Vagina (tissue), 2 donors: ENCODE results near the gene F2R.

ENCODE experiments used
- POLR2A ChIP-seq, 2 donors: fragments of 450-650 bp; IDR thresholded peaks; one replicate each; pipeline ENCODE4 v1.6.1; 2017; ENCODE audit warnings: antibody characterized with exemption in 2 of 2, mild to moderate bottlenecking in 2 of 2, moderate library complexity in 2 of 2
- TF ChIP-seq, protein P1 (sequence below), 3 experiments: fragments of 450-650 bp in 2 of 3; fragments of 200-600 bp in 1 of 3; sonication (generic) in 1 of 3; IDR thresholded peaks; one replicate each; pipeline ENCODE4 v1.5.1; 2017 to 2019; ENCODE audit warnings: antibody characterized with exemption in 3 of 3, mild to moderate bottlenecking in 2 of 3, moderate library complexity in 2 of 3

DNA sequence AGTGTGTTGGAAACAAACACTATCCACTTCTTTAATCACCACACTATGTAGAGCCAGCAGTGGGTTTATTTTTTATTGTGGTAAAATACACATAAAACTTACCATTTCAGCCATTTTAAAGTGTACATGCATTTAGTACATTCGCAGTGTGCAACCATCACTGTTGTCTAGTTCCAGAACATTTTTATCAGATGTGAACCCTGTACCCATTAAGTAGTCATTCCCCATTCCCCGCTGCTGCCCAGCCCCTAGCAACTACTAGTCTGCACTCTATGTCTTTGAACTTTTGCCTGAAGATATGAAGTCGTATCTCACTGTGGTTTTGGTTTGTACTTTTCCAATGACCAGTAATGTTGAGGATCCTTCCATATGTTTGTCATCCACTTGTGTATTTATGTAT, 30.2 kb upstream of the F2R start:
- TF ChIP-seq, protein P1, sequence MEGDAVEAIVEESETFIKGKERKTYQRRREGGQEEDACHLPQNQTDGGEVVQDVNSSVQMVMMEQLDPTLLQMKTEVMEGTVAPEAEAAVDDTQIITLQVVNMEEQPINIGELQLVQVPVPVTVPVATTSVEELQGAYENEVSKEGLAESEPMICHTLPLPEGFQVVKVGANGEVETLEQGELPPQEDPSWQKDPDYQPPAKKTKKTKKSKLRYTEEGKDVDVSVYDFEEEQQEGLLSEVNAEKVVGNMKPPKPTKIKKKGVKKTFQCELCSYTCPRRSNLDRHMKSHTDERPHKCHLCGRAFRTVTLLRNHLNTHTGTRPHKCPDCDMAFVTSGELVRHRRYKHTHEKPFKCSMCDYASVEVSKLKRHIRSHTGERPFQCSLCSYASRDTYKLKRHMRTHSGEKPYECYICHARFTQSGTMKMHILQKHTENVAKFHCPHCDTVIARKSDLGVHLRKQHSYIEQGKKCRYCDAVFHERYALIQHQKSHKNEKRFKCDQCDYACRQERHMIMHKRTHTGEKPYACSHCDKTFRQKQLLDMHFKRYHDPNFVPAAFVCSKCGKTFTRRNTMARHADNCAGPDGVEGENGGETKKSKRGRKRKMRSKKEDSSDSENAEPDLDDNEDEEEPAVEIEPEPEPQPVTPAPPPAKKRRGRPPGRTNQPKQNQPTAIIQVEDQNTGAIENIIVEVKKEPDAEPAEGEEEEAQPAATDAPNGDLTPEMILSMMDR (IDR thresholded peaks at IDR 0.05) = no peak
- no peak for TF ChIP-seq POLR2A (IDR thresholded peaks at IDR 0.05)
